ENCODE results near the gene LAMC1.

Gene LAMC1

DNA sequence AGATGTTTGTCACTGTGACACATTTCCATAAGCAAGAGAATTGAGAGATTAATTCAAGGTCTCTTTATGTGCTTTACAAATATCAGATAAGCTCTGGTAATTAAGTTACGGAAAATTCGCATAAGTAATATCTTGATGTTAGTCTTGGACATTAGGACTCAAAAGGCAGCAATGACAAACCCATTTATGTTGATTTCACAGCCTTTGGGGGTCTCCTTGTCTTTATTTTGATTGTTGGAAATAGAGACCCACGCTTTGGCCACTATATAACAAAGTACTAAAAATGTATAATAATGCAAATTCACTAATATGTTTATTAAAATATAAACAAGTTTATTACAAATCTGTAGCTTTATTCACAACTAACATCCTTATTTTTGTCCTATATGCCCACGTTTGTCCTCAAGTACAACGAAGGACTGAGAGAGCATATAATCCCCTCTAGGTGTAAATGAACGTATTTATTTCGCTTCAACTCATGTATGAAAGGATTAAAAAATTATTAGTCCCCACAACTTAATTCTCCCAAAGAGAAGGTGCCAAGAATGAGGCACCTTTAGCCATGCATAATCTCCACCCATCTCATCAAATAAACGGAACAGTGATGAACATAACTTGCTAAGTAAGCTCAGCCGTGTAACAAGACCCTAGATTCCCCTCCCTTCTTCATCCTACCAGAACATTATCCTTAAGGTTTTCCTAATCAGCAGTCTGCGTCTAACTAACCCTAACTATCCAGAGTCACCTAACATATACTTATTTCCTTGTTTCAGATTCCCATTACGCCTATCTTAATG is 1.6 kb upstream of the LAMC1 start:
- DNase-seq: no peak

GRCh38 chr1:183022202-183023145 is 746 bp upstream of the LAMC1 start:
- DNase-seq: peak; percentile 20 to 21

GRCh38 chr1:183023601-183024316 is 539 bp downstream of the LAMC1 start:
- DNase-seq: peak; percentile 19 to 38

DNA sequence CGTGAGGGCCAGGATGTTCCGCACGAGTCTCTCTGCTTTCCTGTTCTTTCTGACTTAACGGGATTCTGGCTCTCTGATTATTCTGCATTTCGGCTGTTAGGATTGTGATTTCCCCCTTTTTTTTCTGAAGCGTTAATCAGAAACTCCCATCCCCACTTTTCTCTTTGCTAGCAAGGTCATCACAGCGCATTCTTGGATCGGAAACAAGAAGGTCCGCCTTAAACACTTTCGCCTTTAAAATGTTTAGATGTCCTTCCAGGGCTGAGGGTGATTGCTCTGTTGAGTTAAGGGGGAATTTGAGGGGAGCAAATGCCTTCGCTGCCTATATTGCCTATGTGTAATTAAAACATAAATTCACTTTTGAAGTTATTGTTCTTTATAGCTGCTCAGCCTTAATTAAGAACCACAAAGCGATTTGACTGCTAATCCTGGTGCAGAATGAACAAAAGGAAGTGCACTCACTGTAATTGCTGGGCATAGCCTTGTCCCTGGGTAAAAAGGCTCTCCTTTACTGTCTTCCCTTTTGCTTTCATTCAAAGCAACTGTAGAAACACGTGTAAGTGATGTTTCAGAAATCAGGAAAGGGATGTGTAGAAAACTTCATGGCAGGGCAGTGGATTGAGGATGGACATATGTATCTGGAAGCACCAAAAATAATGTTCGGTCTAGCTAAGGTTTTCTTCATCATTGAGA is 1.2 kb downstream of the LAMC1 start:
- DNase-seq: no peak

DNA sequence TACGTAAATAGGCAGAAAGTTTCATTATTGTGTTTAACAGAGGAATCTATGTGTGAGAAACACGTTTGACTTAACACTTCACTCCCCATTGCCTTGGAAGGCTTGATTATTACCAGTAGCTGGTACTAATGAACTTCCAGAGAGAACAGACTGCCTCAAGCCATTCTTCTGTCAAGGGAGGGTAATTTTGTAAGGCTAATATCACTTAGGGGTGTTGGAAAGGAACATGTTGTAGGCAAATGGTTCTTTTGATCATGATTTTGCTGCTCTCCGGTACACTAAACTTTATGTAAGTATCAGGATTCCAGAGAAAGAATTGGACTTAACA is 1.8 kb downstream of the LAMC1 start:
- DNase-seq: no peak

- no peak for DNase-seq
These were observed 2.9 kb downstream of the LAMC1 start for GRCh38 chr1:183025782-183026774.

- no peak for DNase-seq
These were observed 3.8 kb downstream of the LAMC1 start for GRCh38 chr1:183027031-183027430.

- DNase-seq: no peak
These were observed 4.6 kb downstream of the LAMC1 start for GRCh38 chr1:183027791-183028190.

GRCh38 chr1:183029591-183030000 is 6.4 kb downstream of the LAMC1 start:
- DNase-seq: no peak

DNA sequence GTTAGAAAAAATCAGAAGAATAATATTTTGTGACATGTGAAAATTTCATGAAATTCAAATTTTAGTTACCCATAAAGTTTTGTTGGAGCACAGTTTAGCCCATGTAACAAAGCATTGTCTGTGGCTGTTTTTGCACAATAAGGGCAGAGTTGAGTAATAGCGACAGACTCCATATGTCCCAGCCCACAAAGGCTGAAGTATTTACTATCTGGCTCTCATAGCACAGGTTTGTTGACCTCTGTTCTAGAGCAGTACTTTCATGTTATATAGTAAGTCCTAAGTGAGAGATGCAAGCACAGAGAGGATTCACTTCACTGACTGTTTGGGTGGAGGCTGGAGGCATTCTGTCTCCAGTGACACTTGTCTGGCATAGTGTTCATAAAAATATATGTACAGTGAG is 6.8 kb downstream of the LAMC1 start:
- no peak for DNase-seq

DNA sequence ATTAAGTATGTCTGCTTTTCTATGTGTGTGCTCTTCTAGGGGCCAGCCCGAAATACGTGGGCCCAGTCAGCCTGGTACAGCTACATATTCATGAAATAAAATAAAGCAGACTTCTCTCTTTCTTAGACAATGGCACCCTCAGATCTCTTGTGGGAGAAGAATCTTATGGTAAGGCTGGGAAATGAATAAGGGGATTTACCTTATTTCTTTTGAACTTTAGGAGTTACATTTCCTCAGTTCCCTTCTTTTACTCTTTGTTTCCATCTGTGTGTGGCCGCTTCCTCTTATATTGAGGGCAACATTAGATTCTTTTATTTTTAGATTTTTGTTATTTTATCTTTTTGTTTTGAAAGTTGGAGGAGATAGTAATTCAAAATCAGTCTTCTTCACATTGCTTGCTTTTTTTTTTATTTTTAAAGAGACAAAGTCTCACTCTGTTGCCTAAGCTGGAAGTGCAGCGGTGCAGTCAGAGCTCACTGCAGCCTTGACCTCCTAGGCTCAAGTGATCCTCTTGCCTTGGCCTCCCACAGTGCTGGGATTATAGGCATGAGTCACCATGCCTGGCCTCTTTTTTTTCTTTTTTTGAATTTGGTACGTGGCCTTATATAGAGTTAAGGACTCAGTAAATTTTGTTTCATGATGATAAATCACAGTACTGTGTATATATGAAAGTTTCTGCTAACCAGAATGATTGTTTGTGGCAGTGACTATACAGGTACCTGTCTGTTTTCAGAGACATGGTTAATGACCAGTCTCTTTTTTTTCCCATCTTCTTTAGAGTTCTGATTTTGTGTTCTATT is 9.1 kb downstream of the LAMC1 start:
- DNase-seq: no peak

DNA sequence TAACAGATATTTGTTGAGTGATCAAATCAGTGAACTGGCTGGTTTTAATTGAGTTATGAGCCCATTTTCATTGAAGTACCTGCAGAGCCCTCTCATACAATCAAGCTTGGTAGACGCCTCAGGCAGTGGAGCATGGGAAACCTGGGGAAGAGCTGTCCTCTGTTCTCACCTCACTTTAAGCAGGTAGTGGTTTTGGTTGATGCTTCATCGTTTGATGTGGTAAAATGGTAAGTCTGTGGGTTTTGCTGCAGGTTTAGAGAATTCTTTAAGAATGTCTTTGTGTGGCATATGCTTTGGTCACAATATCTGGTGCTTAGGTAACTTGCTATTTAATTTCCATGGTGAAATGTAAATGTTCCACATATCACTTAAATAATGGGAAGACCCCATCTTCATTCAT is 10.0 kb downstream of the LAMC1 start:
- no peak for DNase-seq

- DNase-seq: no peak
These were observed 11.5 kb downstream of the LAMC1 start for GRCh38 chr1:183034682-183035081.

- DNase-seq: no peak
These were observed 15.2 kb downstream of the LAMC1 start for GRCh38 chr1:183038333-183038866.

GRCh38 chr1:183038913-183039312 is 15.7 kb downstream of the LAMC1 start:
- DNase-seq: no peak

- no peak for DNase-seq
These were observed 16.1 kb downstream of the LAMC1 start for GRCh38 chr1:183039330-183039729.

DNA sequence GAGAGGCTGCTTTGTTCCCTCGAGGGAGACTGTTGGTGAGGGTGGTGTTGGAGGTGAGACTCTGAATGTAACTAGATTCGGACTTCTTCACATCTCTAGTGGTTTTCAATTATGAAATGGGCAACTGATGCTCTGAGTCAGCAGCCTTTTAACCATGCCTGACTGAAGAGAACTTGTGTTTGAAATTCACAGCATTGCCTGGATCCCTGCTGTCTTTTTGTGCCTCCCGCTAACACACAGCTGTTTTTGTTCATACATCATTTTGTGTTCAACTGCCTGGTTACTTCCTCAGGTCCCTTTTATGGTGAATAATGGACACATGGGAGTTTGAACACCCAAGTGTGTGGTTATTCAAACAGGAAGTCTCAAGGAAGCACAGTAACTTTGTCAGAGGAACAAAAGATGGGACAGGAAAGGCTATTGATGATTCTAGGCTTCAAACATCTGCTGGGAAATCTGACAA is 16.8 kb downstream of the LAMC1 start:
- no peak for DNase-seq

- DNase-seq: no peak
These were observed 17.3 kb downstream of the LAMC1 start for GRCh38 chr1:183040547-183040971.

- DNase-seq: no peak
These were observed 20.0 kb downstream of the LAMC1 start for GRCh38 chr1:183043254-183043653.
